ENCODE results near the gene MAP2.

Gene MAP2

DNA sequence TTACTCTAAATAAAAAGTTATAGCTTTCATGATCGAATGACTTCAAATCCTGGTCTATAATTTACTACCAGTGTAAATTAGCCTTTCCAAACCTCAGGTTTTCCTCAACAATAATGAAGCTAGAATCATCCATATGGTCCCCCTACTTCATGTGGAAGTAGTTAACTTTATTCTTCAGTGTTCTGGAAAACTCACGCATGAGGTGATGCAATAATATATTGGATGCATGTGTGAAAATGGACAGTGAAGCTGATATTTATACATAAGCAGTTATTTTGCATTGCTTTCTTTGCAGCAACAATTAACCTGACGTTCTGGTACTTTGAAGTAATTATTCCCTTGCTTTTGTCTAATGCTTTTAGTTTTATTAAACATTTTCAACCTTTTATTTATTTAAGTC is 329.2 kb downstream of the MAP2 start:
- no peak for DNase-seq

- DNase-seq: no peak
These were observed 333.3 kb downstream of the MAP2 start for GRCh38 chr2:209757163-209757562.

GRCh38 chr2:209761566-209761965 is 337.7 kb downstream of the MAP2 start:
- no peak for DNase-seq

DNA sequence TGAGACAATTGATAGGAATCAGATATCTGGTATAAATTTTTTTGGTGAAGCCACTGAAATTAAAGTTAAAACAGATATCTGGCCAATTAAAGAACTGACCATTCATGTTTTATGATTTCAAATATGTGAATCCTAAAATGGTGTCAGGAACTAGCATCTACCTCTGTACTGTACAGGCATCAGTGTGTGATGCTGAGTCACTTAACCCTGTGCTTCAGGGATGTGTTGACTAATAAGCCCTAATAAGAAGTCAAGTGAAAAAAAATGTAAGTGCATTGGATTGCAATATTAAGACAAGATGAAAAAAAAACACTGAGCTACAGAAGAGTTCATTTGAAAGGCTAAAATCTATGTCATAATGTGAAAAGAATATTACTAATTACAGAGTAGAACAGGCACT is 338.7 kb downstream of the MAP2 start:
- DNase-seq: no peak

DNA sequence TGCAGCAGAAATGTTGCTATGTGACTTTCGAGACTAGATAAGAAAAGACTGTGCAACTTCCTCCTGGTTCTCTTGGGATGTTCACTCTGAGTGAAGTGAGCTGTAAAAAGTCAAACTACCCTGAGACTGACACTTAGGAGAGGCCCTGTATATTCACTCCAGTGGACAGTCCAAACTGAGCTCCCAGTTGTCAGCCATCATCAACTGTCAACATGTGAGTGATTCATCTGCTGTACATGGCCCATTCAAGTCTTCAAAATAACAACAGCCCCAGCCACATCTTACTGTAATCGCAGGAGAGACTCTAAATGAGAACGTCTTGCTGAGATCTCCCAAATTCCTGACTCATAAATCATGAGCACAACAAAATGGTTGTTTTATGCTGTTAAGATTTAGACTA is 339.3 kb downstream of the MAP2 start:
- DNase-seq: no peak

DNA sequence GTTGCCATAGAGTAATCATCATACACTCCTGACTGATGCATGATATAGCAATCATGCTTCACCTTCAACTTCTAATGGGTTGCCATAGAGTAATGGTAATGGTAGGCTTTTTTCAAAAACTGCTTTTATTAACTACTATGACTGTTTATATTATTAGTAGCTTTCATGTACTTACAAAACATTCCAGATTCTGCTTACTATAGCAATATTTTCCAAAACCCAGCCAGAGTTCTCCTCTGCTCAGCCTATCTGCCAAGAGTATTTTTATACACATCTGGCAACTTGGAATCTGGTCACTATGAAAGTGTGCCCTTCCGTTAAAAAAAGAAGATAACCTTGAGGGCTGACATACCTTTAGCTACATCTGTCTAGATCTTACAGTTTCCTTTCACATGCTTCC is 342.8 kb downstream of the MAP2 start:
- no peak for DNase-seq

- no peak for DNase-seq
These were observed 343.5 kb downstream of the MAP2 start for GRCh38 chr2:209767316-209767715.

DNA sequence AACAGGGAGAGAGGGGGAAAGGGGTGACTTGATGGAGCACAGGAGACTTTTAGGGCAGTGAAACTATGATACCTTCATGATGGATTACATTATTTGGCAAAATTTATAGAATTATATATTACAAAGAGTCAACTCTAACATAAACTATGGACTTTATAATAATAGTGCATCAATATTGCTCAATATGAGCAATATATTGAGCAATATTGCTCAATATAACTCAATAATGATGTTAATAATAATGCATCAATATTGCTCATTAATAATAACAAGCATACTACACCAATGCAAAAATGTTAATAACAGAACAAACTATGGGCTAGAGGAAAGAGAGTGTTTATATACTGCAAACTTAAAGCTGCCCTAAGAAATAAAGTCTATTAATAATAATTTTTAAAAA is 344.7 kb downstream of the MAP2 start:
- DNase-seq: no peak

DNA sequence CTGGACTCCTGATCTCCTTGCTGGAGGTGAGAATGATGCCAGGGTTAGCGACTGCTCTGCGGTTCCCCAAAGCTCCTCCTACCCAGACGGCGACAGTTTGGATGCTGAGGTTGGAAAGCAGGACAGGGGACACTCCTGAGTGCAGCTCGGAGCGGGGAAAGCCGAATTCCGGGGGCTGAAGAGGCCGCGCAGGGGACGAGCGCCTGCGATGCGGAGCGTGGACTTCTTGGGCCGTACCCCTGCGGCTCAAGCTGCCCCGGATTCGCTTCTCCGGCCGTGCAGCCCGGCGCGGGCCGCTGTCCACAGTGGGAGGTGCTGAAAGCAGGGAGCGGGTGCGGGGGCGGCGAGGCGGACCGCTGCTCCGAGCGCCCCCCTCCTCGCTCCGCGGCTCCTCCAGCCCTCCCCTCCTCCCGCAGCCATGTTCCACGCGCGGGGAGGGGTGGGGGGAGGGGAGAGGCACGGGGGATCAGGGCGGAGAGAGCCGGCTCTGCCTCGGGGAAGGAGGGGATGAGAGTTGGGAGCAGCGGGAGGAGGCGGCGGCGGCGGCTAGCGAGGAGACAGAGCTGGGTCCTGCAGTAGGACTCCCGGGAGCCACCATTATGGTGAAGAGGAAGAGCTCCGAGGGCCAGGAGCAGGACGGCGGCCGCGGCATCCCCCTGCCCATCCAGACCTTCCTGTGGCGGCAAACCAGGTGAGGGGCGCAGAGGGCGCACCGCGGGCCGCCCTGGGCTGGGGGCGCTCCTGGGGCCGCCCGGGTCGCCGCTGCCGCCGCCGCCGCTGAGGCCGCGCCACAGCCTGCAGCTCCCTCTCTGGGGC is 347.8 kb downstream of the MAP2 start, which contains the start of gene UNC80:
Gene UNC80, plus strand, starts transcription at position 359 of the 816 bp plus-strand sequence. Its CDS starts 241 bp downstream, at position 600.
- DNase-seq: peak; percentile 51

DNA sequence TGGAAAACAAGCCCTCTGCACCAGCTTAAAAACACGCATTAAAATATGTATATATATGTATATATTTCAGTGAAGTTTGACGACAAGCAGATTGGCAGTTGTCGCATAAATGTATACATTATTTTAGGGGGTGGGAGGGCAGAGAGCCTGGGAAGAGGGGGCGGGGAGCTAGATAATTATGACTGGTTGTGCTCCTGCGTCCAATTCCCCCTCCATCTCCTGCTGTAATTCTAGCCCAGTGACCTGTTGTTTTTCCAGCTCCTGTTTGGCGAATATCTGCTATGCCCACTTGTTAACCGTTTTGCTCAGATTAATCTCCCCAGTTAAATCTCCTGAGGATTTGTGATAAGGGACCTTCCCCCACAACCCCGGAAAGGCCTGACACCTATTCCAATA is 348.4 kb downstream of the MAP2 start:
- no peak for DNase-seq

DNA sequence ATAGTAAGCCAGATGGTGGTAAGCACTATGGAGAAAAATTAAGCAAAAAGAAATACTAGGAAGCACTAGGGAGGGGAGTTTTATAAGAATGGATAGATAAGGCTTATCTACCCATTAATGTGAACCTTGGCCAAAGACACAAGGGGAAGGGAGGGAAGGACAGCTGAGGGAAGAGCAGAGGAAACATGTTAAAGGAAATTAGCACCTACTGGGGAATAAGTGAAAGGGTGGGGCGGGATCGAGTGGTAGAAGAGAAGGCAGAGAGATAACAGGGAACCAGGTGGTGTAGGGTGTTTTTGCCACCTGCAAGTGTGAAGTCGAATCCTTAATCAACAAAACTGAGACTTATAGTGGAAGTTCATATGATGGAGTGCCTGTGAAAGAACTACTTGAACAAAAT is 349.5 kb downstream of the MAP2 start:
- DNase-seq: no peak

Data from NCI-H2107 (cell line).